Epithelial cell of prostate (primary cell): ENCODE data around the gene TLK2.
"Not testable (repeated sequence)": the region's sequence is repeated elsewhere in the genome, so short reads cannot be mapped to it uniquely, and the experiment has no call there.

Experiments used
- DNase-seq: peaks from one replicate; pipeline ENCODE4 v3.0.0-alpha.2; 2011; ENCODE audit warnings: low read depth, low spot score
- H3K27ac ChIP-seq: fragments of 450-650 bp; 2 replicates; pipeline ENCODE4 v1.5.1; 2017; ENCODE audit warnings: mild to moderate bottlenecking

Gene TLK2

GRCh38 chr17:62596662-62597061, 118.0 kb downstream of the TLK2 start:
- no peak for DNase-seq
- no peak overlapping the region for H3K27ac ChIP-seq

- H3K27ac ChIP-seq = no peak overlapping the region
Observed at GRCh38 chr17:62597150-62597549, 118.5 kb downstream of the TLK2 start.

GRCh38 chr17:62597920-62598319, 119.3 kb downstream of the TLK2 start:
- no peak overlapping the region for H3K27ac ChIP-seq
- no peak for DNase-seq

More at GRCh38 chr17:62597150-62597549, 118.5 kb downstream of the TLK2 start:
- DNase-seq = no peak

GRCh38 chr17:62599964-62600657, 121.5 kb downstream of the TLK2 start:
- no peak overlapping the region for H3K27ac ChIP-seq
- DNase-seq = no peak

GRCh38 chr17:62600805-62601204, 122.2 kb downstream of the TLK2 start:
- H3K27ac ChIP-seq = no peak overlapping the region
- no peak for DNase-seq

GRCh38 chr17:62601471-62601870, 122.8 kb downstream of the TLK2 start:
- no peak overlapping the region for H3K27ac ChIP-seq
- DNase-seq = no peak

GRCh38 chr17:62603783-62604182, 125.2 kb downstream of the TLK2 start:
- DNase-seq, H3K27ac ChIP-seq: not testable (repeated sequence)

GRCh38 chr17:62605588-62605987, 127.0 kb downstream of the TLK2 start:
- no peak overlapping the region for H3K27ac ChIP-seq
- no peak for DNase-seq

- no peak overlapping the region for H3K27ac ChIP-seq
- DNase-seq = no peak
Observed at GRCh38 chr17:62611292-62611691, 132.7 kb downstream of the TLK2 start.

- no peak overlapping the region for H3K27ac ChIP-seq
- DNase-seq = no peak
Observed at GRCh38 chr17:62611728-62612127, 133.1 kb downstream of the TLK2 start.

- not testable (repeated sequence) for H3K27ac ChIP-seq, DNase-seq
Observed at GRCh38 chr17:62612289-62612688, 133.7 kb downstream of the TLK2 start.

- not testable (repeated sequence) for H3K27ac ChIP-seq, DNase-seq
Observed at GRCh38 chr17:62613095-62613494, 134.5 kb downstream of the TLK2 start.

- DNase-seq = no peak
Observed at GRCh38 chr17:62614142-62614541, 135.5 kb downstream of the TLK2 start.

GRCh38 chr17:62615503-62615902, 136.9 kb downstream of the TLK2 start:
- no peak for DNase-seq

More at GRCh38 chr17:62614142-62614541, 135.5 kb downstream of the TLK2 start:
- no peak overlapping the region for H3K27ac ChIP-seq

GRCh38 chr17:62616993-62617893, 138.6 kb downstream of the TLK2 start:
- DNase-seq = no peak
- H3K27ac ChIP-seq = no peak overlapping the region

More at GRCh38 chr17:62615503-62615902, 136.9 kb downstream of the TLK2 start:
- H3K27ac ChIP-seq = no peak overlapping the region

GRCh38 chr17:62617894-62618472, 139.4 kb downstream of the TLK2 start:
- H3K27ac ChIP-seq = no peak overlapping the region
- no peak for DNase-seq

- DNase-seq = no peak
- H3K27ac ChIP-seq = no peak overlapping the region
Observed at GRCh38 chr17:62618647-62619416, 140.2 kb downstream of the TLK2 start.

GRCh38 chr17:62619417-62620155, 141.0 kb downstream of the TLK2 start:
- no peak for DNase-seq
- H3K27ac ChIP-seq = no peak overlapping the region

GRCh38 chr17:62621223-62621622, 142.6 kb downstream of the TLK2 start:
- no peak for DNase-seq
- no peak overlapping the region for H3K27ac ChIP-seq
